Right ventricle myocardium inferior (tissue), 1 donor: ENCODE measurements around the gene ATAD2B. TPM values are rescaled to one million over a fixed set of nuclear protein-coding genes. Genes with fewer than 3 reads are reported as not detected.

Experiments used
- ATAC-seq: fragments of 200-7000 bp; cut with Tn5 transposase; one replicate; pipeline ENCODE4 v1.9.1; 2020; ENCODE audit warnings: mild to moderate bottlenecking, moderate library complexity
- DNase-seq: peaks from one replicate; pipeline ENCODE4 v3.0.0; 2021; ENCODE audit errors: missing footprints
- intact Hi-C: fragments of 100-400 bp; cut with DNase I; formaldehyde crosslinking; loops from one replicate; pipeline ENCODE4 v1.11.0; 2022
- total RNA-seq: library from RNA; stranded (reverse); fragmentation: NEBNext Ultra II Directional; extraction: Animal tissue kit (Norgen Biotek cat#: 25700); gene quantifications from one replicate; pipeline ENCODE4 v1.2.1, GENCODE V29; 2021
- donor health status: DM: no; HTN: yes; CAD: no; lungs with severe emphysema.

ATAD2B gene
- total RNA-seq, 1 donor from 2014 or later = 6.9 TPM

GRCh38 chr2:23720705-23721453, 206.0 kb downstream of the ATAD2B start:
- intact Hi-C loops = no loop called here
- DNase-seq = no peak

DNA sequence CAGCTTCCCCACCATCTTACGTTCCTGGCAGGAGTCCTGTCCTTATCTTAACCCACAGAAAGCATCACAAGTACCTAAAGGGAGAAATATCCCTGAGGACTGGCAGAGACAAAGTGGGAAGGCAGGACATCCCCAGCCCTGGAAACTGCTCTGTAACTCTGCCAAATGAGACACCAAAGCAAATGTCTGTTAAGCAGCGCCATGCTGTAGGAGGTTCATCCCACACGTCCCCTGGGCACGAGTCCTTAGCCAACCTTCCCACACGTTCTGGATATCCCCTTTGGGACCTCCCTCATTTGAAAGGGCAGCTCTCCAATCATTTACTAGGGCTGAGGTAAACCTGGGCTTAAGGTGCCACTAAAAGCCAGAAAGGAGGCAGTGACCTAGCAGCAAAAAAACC, 207.2 kb downstream of the ATAD2B start:
- ATAC-seq (no peak), DNase-seq (no peak)
- intact Hi-C loops = no loop called here

More at GRCh38 chr2:23720705-23721453, 206.0 kb downstream of the ATAD2B start:
- peak; percentile 20 for ATAC-seq

- intact Hi-C loops = no loop called here
- DNase-seq = no peak
- ATAC-seq = no peak
Measured at GRCh38 chr2:23718931-23719700, 207.8 kb downstream of the ATAD2B start.

DNA sequence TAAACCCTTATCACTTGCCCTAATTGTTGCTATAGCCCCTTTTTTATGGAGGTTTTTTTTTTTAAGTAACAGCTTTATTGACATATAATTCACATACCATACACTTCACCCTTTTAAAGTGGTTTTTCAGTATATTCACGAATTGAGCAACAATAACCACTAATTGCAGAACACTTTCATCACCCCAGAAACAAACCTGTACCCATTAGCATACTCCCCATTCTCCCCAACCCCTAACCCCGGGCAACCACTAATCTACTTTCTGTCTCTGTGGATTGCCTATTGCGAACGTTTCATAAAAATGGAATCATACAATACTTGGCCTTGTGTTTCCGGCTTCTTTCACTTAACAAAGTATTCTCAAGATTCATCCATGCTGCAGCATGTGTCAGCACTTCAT, 213.6 kb downstream of the ATAD2B start:
- ATAC-seq (no peak), DNase-seq (no peak)
- intact Hi-C loops = no loop called here

DNA sequence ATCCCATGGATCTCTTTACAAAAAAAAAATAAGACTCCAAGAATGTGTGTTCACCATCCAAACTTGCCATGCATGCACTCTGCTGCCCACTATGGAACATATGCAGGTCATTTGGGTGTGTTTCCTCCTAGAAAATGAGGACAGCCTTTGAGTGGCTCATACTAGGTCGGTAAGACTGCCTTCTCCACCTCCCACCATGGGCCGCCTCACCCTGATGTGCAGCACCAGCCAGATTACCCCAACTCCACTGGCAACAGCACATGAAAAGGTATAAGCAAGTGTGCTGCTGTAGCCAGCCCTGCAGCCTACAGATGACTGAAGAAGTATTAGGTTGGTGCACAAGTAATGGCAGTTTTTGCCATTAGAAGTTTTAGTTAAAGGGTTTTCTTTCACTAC, 214.2 kb downstream of the ATAD2B start:
- DNase-seq (no peak), ATAC-seq (no peak)
- intact Hi-C loops = no loop called here

DNA sequence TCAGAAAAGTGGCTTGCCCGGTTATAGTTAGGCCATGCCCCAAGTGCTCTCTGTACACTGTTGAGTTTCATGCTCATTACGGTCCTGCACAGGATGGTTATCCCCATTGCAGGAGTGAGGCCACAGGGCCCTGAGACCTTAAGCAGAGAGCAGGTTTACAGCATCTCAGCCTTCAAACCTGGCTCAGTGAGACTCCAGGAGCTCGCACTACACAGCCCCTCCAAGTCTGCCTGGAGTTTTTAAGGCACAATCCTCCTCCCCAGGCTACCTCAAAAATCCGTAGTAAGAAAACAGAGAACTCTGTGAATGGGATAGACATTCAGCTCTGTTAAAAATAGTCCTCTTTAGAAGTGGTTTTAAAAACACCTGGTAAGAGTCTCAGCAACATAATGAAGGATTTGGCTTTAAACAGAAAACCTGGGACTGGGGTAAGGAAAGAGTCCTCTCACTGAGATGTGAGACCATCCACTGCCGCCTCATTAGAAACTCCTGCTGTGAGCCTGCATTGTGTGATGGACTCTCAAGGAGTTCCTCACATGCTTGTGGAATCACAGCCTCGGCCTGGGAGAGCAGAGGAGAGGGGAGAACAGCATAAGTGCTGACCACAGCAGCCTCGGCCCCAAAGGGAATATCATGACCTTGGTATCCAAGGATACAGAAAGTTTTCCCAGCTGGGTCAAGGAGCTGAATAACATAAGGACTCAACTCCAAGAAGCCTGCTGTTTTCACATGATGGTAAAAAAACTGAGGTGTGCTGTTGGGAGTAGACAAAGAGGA, 214.8 kb downstream of the ATAD2B start:
- ATAC-seq (peak; percentile 77), DNase-seq (no peak)
- intact Hi-C loops = no loop called here

GRCh38 chr2:23709311-23709710, 217.6 kb downstream of the ATAD2B start:
- ATAC-seq (no peak), DNase-seq (no peak)
- intact Hi-C loops = no loop called here

DNA sequence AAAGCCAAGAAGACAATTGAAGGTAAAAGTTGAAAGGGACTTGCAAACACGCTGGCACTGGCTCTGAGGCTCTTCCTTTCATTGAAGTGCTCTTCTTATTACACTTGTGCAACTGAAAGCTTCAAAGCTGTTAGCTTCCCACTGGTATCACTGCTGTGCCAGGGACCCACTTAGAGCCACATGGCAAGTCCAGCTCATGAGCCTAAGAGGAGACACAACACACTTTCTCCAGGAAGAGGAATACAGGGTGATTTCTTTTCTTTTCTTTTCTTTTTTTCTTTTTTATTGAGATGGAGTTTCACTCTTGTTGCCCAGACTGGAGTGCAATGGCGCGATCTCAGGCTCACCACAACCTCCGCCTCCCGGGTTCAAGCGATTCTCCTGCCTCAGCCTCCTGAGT, 218.2 kb downstream of the ATAD2B start:
- ATAC-seq (no peak), DNase-seq (no peak)
- intact Hi-C loops = no loop called here

- intact Hi-C loops = no loop called here
- DNase-seq = no peak
- ATAC-seq = no peak
Measured at GRCh38 chr2:23707096-23707495, 219.8 kb downstream of the ATAD2B start.

DNA sequence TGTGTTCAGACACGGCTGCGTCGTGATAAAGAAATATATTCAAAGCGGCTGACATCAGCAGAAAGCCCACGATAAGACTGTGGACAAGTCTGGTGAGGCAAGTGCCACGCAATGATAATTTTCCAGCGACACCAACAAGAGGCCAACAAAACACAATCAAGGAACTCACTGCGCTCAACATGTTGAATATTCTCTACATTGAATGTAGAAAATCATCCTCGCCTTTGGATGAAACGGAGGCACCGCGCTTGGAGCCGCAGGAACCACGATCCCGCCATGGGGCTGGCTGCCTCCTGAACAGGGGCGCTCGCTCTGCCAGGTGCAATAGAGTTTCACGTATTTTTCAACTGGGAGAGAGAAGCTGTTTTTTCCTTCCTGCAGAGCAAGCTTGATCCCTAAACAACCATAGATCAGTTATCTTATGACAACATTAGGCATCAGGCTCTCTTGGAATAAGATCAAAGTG, 220.3 kb downstream of the ATAD2B start:
- ATAC-seq (no peak), DNase-seq (no peak)
- intact Hi-C loops = no loop called here

DNA sequence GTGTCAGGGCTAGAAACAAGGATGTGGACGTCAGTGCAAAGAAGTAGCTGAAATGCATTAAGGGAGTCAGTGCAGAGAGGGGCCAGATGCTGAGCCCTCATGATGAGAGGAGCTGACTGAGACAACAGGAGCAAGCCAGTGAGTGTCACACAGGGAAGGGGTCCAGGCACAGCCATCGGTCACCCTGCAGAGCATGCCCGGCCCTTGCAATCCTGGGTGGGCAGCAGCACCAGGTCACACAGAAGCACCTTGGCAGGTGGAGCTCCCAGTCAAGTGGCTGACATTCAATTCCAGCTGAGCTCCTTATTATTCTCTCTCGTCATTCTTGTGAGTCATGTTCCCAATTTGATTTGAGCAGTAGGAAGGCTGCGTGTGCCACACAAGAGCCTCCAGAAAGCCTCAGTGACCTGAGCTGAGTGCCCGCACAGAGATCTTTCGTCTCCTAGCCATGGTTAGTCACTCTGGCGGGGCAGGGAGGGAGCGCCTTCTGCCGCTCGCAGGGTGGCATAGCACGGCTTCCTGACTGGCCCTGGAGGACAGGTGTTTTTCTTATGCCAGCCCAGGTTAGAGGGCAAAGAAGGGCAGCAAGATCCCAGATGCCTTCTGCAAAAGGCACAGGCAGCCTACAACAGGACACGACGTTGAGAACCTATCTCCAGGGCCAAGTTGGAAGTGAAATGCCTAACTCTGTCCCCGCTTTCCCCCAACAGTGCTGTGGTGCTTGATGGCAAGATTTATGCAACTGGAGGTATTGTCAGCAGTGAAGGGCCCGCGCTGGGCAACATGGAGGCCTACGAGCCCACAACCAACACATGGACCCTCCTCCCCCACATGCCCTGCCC, 220.9 kb downstream of the ATAD2B start:
- ATAC-seq (no peak), DNase-seq (no peak)
- intact Hi-C loops = no loop called here

DNA sequence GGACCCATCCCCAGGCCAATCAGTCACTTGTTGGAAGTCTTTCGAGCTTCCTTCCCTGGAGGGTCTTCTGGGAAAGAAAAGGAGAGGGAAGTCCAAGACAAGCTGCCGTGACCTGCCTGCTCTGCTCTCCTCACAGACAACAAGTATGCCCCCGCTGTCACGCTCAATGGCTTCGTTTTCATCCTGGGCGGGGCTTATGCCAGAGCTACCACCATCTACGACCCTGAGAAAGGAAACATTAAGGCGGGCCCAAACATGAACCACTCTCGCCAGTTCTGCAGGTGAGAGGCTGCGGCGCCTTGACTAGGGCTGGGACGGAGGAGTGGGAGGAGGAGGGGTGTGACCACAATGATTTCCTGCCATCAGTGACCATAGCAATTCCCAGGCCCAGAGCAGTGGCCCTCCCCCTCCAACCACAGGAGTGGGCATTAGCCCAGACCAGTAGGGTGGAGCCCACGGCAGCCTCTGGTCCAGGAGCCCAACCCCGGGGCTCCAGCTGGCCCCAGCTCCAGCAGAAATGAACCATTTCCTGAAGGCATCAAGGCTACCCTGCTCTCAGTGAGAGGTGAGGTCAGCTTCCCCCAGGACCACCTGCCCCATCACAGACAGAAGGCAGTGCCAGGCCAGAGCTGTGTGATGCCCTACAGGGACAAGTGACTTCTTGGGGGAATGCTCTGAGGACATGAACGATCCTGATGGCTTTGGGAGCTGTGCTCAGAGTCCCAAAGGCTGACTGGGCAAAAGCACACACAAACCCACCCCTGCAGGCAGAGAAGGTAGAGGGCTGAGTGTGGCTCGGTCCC, 223.1 kb downstream of the ATAD2B start:
- intact Hi-C loops = no loop called here
- no peak for ATAC-seq
- no peak for DNase-seq

GRCh38 chr2:23703037-23703582, 223.8 kb downstream of the ATAD2B start:
- ATAC-seq (no peak), DNase-seq (no peak)
- intact Hi-C loops = no loop called here

DNA sequence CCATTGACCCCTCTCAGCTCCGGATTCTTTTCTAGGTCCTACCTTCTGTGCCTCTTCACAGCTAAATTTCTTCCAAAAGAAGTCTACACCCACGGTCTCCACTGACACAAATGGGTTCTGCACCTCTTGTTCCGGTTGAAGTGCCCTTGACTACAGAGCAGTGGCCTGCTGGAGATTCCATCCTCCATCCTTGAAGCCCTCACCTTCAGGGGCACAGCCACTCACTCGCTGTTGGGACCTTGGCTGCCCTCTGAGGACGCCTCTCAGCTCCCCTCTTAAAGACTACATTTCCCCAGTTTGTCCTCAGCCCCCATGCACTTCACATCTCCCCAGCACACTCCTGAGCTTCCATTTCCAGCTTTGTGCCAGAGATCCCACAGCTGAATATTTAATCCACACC, 226.3 kb downstream of the ATAD2B start:
- DNase-seq (no peak), ATAC-seq (no peak)
- intact Hi-C loops = no loop called here

DNA sequence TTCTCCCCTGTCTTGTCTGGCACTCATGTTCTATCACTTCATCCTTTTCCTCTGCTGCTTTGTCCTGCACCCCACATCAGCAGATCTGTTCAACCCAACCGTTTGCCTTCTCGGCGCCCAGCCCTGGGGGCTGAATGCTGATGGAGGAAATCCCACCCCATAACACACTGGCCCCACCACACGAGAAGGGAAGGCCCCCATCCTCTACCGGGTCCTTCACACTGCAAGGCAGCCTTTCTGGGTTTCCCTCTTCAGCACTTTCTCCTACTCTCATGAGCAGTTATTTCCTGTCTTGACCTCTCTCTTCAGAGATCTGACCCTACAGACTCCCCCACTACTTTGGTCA, 227.4 kb downstream of the ATAD2B start:
- DNase-seq = no peak
- no peak for ATAC-seq
- intact Hi-C loops = no loop called here

DNA sequence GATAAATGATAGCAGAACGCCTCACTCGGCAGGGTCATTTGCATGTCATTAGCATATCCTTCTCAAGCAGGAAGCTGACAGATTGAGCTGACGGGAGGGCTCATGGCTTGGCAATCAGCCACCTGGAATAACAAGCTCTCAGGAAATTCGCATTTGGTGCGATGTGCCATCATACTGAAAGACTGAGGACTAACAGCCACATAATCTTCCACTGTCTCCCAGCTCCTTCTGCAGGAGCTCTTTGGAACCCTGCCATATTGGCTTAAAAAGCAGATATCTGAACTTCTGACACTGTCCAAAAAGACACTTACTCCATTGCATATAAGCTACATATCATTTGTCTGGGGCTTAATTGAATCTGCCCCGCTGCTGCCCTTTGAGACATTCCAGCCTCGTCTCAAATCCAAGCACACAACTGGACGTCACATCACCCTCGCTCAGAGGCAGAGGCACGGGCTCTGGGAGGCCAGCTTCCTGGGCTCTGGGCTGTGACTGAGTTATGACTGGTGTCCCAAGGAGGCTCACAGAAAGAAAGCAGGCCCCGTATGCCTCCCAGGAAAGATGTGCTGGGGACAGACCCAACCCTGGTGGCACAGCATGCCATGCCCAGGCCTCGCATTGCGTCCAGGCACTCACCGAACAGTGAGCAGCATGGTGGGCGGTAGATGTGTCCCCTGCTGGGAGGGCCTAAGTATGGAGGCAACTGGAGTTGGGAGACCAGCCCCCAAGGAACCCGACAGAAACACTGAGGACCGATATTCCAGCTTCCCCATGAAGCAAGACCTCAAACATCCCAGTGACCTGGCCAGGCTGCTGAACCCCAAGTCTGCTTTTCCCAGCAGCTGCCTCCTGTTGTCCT, 228.0 kb downstream of the ATAD2B start:
- intact Hi-C loops = no loop called here
- ATAC-seq = no peak
- DNase-seq = no peak
